DMS53 treated with DMSO at 0.1 percent for 48 hours (cell line): ENCODE results near the gene RPS25.
"Not testable (repeated sequence)": the region's sequence is repeated elsewhere in the genome, so short reads cannot be mapped to it uniquely, and the experiment has no call there.

Source experiments
- DNase-seq: peaks from one replicate; lab custom pipeline; 2025; ENCODE audit not compliant: unreplicated experiment; lab: John Stamatoyannopoulos, UW

RPS25 gene

GRCh38 chr11:119018074-119018938, at the start of gene RPS25, which contains the start of gene TRAPPC4:
Gene RPS25 (minus strand): TSS chr11:119018343. CDS start chr11:119018284, 59 bp downstream.
Gene TRAPPC4 (plus strand): TSS chr11:119018766. CDS start chr11:119018796, 30 bp downstream.
- DNase-seq: peak; percentile 96

GRCh38 chr11:119067371-119068222, 49.5 kb upstream of the RPS25 start, which contains the start of gene VPS11:
Gene VPS11 (plus strand): TSS chr11:119067818. CDS start chr11:119067824, 6 bp downstream.
- DNase-seq: peak; percentile 92

GRCh38 chr11:119065369-119065768, 47.2 kb upstream of the RPS25 start:
- peak; percentile 19 for DNase-seq

- no peak for DNase-seq
These were observed 44.6 kb upstream of the RPS25 start for GRCh38 chr11:119062779-119063178.

GRCh38 chr11:119061256-119061655, 43.1 kb upstream of the RPS25 start:
- no peak for DNase-seq

GRCh38 chr11:119059128-119059527, 41.0 kb upstream of the RPS25 start:
- not testable (repeated sequence) for DNase-seq

- peak; percentile 91 for DNase-seq
These were observed 39.0 kb upstream of the RPS25 start, which contains the start of gene HYOU1 for GRCh38 chr11:119057000-119057769. Gene HYOU1 (minus strand): TSS chr11:119057205. CDS start chr11:119056160, 1,045 bp downstream.

- no peak for DNase-seq
These were observed 38.4 kb upstream of the RPS25 start for GRCh38 chr11:119056421-119056999.

- no peak for DNase-seq
These were observed 37.8 kb upstream of the RPS25 start for GRCh38 chr11:119055901-119056300.

GRCh38 chr11:119054418-119054817, 36.3 kb upstream of the RPS25 start:
- no peak for DNase-seq

- DNase-seq: no peak
These were observed 34.1 kb upstream of the RPS25 start for GRCh38 chr11:119052163-119052814.

GRCh38 chr11:119051440-119052162, 33.5 kb upstream of the RPS25 start:
- no peak for DNase-seq

- no peak for DNase-seq
These were observed 30.9 kb upstream of the RPS25 start for GRCh38 chr11:119049081-119049480.

GRCh38 chr11:119048644-119049043, 30.5 kb upstream of the RPS25 start:
- no peak for DNase-seq

GRCh38 chr11:119047205-119047604, 29.1 kb upstream of the RPS25 start:
- DNase-seq: no peak

- no peak for DNase-seq
These were observed 28.3 kb upstream of the RPS25 start for GRCh38 chr11:119046489-119046888.

GRCh38 chr11:119044708-119045107, 26.6 kb upstream of the RPS25 start:
- DNase-seq: no peak

- no peak for DNase-seq
These were observed 24.8 kb upstream of the RPS25 start for GRCh38 chr11:119042927-119043326.

GRCh38 chr11:119041821-119042514, 23.8 kb upstream of the RPS25 start:
- peak; percentile 90 for DNase-seq
